ENCODE data around the gene CCN5. TPM values are rescaled to one million over a fixed set of nuclear protein-coding genes. Genes with fewer than 3 reads are reported as not detected.

CCN5 gene
- total RNA-seq, 2 experiments from 2014 or later: not detected

DNA sequence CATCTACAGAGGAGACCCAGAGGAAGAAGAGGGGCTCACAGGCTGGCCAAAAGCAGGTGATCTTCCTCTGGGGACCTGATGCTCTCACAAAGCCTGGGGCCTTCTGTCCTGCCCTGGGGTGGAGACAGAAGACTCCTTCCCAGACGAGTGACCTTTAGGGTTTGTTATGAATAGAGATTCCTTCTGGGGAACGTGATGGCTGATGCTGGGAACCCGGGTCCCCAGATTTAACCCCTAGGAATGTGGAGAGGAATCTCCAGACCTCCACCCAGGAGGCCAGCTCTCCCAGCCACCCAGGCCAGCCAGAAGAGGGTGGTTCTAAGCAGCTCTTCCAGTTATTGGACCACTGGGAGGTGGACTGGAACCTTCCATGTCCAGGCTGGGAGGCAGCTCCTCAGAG, 16.8 kb upstream of the CCN5 start:
- no peaks in the 10 kb centered on the region for H3K27me3 Mint-ChIP-seq
- ChIA-PET CTCF (no interaction called here), POLR2A (no interaction called here)
- H3K36me3 Mint-ChIP-seq (ENCODE audit: low read depth): no peaks in the 10 kb centered on the region
- H3K27ac Mint-ChIP-seq: no peak overlapping the region
- no peaks in the 10 kb centered on the region for H3K9me3 Mint-ChIP-seq
- no peak for DNase-seq
- H3K4me1 Mint-ChIP-seq: peaks cover 3% of the 10 kb centered on the region
- H3K4me3 Mint-ChIP-seq: no peak overlapping the region

GRCh38 chr20:44700306-44700705, 14.9 kb upstream of the CCN5 start:
- no peaks in the 10 kb centered on the region for H3K36me3 Mint-ChIP-seq (ENCODE audit: low read depth)
- POLR2A ChIA-PET: interaction anchor here (1.0 kb wide), 1 partner anchor 133 kb away, joined by 3 read pairs; no protein-coding TSS in a partner anchor
- H3K9me3 Mint-ChIP-seq: no peaks in the 10 kb centered on the region
- no peaks in the 10 kb centered on the region for H3K27me3 Mint-ChIP-seq
- DNase-seq: no peak
- H3K4me3 Mint-ChIP-seq: no peak overlapping the region
- CTCF ChIA-PET: interaction anchor here (1.3 kb wide), 1 partner anchor 15 kb away, joined by 5 read pairs; no protein-coding TSS in a partner anchor
- H3K27ac Mint-ChIP-seq: no peak overlapping the region
- H3K4me1 Mint-ChIP-seq: peaks cover 1% of the 10 kb centered on the region

DNA sequence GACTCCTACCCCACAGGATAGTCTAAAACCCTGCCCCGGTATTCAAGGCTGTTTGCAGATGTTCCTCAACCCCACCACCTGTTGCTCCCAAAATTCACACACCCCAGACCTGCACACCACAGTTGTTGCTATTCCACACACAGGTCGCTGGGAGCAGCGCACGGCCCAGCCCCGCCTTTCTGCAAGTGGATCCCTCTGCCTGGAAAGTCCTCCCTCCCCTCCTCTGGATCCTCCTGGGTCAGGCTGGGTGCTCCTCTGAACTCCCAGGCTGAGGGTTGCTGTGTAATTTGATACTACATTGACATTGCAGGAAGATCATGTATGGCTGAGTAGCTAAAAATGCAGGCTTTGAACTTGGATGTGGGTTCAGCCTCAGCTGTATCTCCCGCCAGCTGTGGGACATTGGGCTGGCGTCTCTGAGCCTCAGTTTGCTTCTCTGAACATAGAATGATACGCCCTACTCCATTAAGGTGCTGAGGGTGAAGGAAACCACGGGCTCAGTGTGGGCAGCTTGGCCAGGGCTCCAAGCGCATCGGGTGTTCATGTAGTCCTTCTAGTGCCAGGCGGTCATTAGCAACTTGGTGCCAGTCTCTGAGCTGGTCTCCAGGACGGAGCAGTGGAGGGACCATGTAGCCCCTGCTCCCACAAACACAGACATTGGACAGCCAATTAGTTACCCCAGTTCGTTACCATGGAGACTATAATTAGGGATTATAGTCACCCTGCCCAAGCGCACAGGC, 13.9 kb upstream of the CCN5 start:
- Mint-ChIP-seq H3K9me3 (no peaks in the 10 kb centered on the region), H3K27me3 (no peaks in the 10 kb centered on the region), H3K27ac (no peak overlapping the region), H3K36me3 (ENCODE audit: low read depth) (no peaks in the 10 kb centered on the region), H3K4me3 (no peak overlapping the region), H3K4me1 (no peaks in the 10 kb centered on the region)
- ChIA-PET POLR2A (interaction anchor here (1.0 kb wide), 1 partner anchor 132 kb away, joined by 3 read pairs; no protein-coding TSS in a partner anchor), CTCF (interaction anchor here (1.3 kb wide), 1 partner anchor 16 kb away, joined by 5 read pairs; no protein-coding TSS in a partner anchor)
- DNase-seq: no peak

GRCh38 chr20:44701858-44702256, 13.3 kb upstream of the CCN5 start:
- H3K9me3 Mint-ChIP-seq: no peaks in the 10 kb centered on the region
- ChIA-PET CTCF (no interaction called here), POLR2A (no interaction called here)
- no peak overlapping the region for H3K4me3 Mint-ChIP-seq
- H3K27ac Mint-ChIP-seq: no peak overlapping the region
- no peaks in the 10 kb centered on the region for H3K36me3 Mint-ChIP-seq (ENCODE audit: low read depth)
- H3K4me1 Mint-ChIP-seq: no peaks in the 10 kb centered on the region
- DNase-seq: no peak
- no peaks in the 10 kb centered on the region for H3K27me3 Mint-ChIP-seq

- DNase-seq: no peak
- no peaks in the 10 kb centered on the region for H3K27me3 Mint-ChIP-seq
- ChIA-PET CTCF (no interaction called here), POLR2A (no interaction called here)
- no peaks in the 10 kb centered on the region for H3K4me1 Mint-ChIP-seq
- no peak overlapping the region for H3K4me3 Mint-ChIP-seq
- no peaks in the 10 kb centered on the region for H3K36me3 Mint-ChIP-seq (ENCODE audit: low read depth)
- no peaks in the 10 kb centered on the region for H3K9me3 Mint-ChIP-seq
- no peak overlapping the region for H3K27ac Mint-ChIP-seq
Measured at GRCh38 chr20:44702776-44703175, 12.4 kb upstream of the CCN5 start.

- H3K4me1 Mint-ChIP-seq: no peaks in the 10 kb centered on the region
- ChIA-PET POLR2A (no interaction called here), CTCF (no interaction called here)
- H3K9me3 Mint-ChIP-seq: no peaks in the 10 kb centered on the region
- H3K36me3 Mint-ChIP-seq (ENCODE audit: low read depth): no peaks in the 10 kb centered on the region
- no peak for DNase-seq
- H3K4me3 Mint-ChIP-seq: no peak overlapping the region
- no peaks in the 10 kb centered on the region for H3K27me3 Mint-ChIP-seq
- H3K27ac Mint-ChIP-seq: no peak overlapping the region
Measured at GRCh38 chr20:44703183-44703925, 11.8 kb upstream of the CCN5 start.

GRCh38 chr20:44703956-44704488, 11.1 kb upstream of the CCN5 start:
- Mint-ChIP-seq H3K4me3 (no peak overlapping the region), H3K27me3 (no peaks in the 10 kb centered on the region), H3K27ac (no peak overlapping the region), H3K9me3 (no peaks in the 10 kb centered on the region), H3K4me1 (no peaks in the 10 kb centered on the region), H3K36me3 (ENCODE audit: low read depth) (no peaks in the 10 kb centered on the region)
- DNase-seq: no peak
- ChIA-PET POLR2A (no interaction called here), CTCF (no interaction called here)

- Mint-ChIP-seq H3K4me3 (no peak overlapping the region), H3K9me3 (no peaks in the 10 kb centered on the region), H3K4me1 (no peaks in the 10 kb centered on the region), H3K27me3 (no peaks in the 10 kb centered on the region), H3K36me3 (ENCODE audit: low read depth) (no peaks in the 10 kb centered on the region), H3K27ac (no peak overlapping the region)
- ChIA-PET CTCF (interaction anchor here (1.3 kb wide), 1 partner anchor 20 kb away, joined by 3 read pairs; no protein-coding TSS in a partner anchor), POLR2A (no interaction called here)
- no peak for DNase-seq
Measured at GRCh38 chr20:44704551-44704971, 10.6 kb upstream of the CCN5 start.

DNA sequence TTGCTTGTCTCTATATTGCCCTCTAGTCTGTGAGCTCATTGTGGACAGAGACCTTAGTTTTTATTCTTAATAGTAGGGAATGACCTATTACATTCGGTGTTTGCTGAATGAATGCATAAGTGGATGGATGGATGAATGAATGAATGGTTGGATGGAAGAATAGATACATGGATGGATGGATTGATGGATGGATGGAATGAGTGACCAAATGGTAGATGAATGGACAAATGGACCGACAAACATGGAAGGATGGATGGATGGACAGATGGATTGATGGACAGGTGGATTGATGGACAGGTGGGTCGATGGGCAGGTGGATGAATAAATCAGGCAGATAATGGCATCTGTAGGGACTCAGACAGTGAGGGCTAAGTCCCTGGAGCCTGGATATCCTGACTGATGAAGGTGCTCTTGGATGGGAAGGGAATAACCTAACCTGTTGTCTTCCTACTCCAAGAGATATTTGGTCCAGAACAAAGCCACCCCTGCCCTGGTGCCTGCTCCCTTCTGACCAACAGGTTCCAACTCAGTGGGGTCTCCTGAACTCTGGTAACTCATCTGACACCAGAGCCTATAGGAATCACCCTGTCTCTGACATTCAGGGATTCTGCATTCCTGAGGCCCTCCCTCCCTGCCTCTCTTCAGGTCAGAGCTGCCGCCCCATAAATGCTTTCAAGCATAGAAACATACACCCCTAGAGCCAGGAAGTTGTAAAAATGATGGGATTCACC, 9.6 kb upstream of the CCN5 start:
- CTCF ChIA-PET: interaction anchor here (1.3 to 1.5 kb wide), 2 partner anchors 9 to 21 kb away, joined by 3 read pairs; no protein-coding TSS in a partner anchor
- DNase-seq: no peak
- H3K36me3 Mint-ChIP-seq (ENCODE audit: low read depth): no peaks in the 10 kb centered on the region
- POLR2A ChIA-PET: interaction anchor here (1.1 kb wide), 1 partner anchor 61 kb away, joined by 3 read pairs; no protein-coding TSS in a partner anchor
- no peak overlapping the region for H3K27ac Mint-ChIP-seq
- H3K27me3 Mint-ChIP-seq: no peaks in the 10 kb centered on the region
- no peaks in the 10 kb centered on the region for H3K9me3 Mint-ChIP-seq
- no peak overlapping the region for H3K4me3 Mint-ChIP-seq
- no peaks in the 10 kb centered on the region for H3K4me1 Mint-ChIP-seq

DNA sequence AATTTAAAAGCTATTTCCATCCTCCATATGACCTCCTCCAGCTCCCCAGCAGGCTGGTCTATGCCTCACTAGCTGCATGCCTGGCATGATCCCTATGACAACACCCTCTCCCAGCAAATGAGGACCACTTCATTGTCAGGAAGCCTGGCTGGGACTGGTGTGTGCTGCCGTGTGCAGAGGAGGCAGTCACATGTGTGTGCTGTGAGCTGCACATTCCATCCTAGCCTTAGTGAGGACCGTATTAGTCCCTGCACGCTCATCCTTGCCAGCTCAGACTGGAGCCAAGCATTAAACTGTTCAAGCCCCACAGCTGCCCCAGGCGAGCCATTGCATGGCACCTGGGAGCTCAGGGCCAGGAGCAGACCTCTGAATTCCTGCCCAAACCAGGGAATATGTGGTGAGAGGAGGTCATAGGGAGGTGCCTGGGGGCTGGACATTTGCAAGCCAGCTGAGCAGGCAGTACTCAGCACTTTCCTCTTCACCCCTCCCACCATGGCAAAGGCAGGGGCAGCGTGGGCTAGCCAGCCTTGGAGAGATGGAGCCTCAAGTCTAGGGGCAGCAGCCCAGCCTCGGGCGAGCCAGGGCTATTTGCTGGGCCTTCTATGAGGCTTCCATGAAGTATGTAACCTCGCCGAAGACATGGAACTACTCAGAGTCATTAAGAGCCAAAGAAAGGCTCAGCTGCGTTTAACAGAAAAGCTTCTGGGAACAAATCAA, 8.7 kb upstream of the CCN5 start:
- no peak for DNase-seq
- POLR2A ChIA-PET: interaction anchor here (0.7 to 1.1 kb wide), 2 partner anchors 11 to 62 kb away, joined by 3 read pairs; no protein-coding TSS in a partner anchor
- Mint-ChIP-seq H3K27ac (no peak overlapping the region), H3K4me1 (no peaks in the 10 kb centered on the region), H3K4me3 (no peak overlapping the region), H3K36me3 (ENCODE audit: low read depth) (no peaks in the 10 kb centered on the region), H3K27me3 (peaks cover under 1% of the 10 kb centered on the region), H3K9me3 (no peaks in the 10 kb centered on the region)
- CTCF ChIA-PET: interaction anchor here (1.5 kb wide), 1 partner anchor 10 kb away, joined by 3 read pairs; no protein-coding TSS in a partner anchor

GRCh38 chr20:44707018-44707579, 8.1 kb upstream of the CCN5 start:
- no peaks in the 10 kb centered on the region for H3K4me1 Mint-ChIP-seq
- CTCF ChIA-PET: no interaction called here
- DNase-seq: no peak

DNA sequence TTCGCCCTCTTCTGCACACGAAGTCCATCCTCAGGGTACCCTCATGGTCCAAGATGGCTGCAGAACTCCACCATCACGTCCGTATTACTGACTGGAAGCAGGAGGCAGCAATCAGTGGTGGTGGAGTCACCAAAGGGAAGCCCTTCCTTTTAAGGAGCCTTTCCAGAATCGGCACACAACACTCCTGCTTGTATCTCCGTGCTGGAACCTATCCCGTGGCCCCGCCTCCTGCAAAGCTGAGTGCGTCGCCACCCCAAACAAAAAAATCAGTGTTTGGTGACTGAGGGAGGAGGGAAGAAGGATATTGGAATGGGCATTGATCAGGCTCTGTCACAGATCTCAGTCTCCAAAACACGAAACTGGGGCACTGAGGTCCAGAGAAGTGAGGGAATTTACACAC, 5.8 kb upstream of the CCN5 start:
- ChIA-PET CTCF (no interaction called here), POLR2A (no interaction called here)
- Mint-ChIP-seq H3K4me1 (no peaks in the 10 kb centered on the region), H3K36me3 (ENCODE audit: low read depth) (no peaks in the 10 kb centered on the region), H3K27ac (no peak overlapping the region), H3K4me3 (no peak overlapping the region), H3K27me3 (peaks cover 4% of the 10 kb centered on the region), H3K9me3 (no peaks in the 10 kb centered on the region)
- DNase-seq: no peak

More at GRCh38 chr20:44707018-44707579, 8.1 kb upstream of the CCN5 start:
- POLR2A ChIA-PET: interaction anchor here (0.7 kb wide), 1 partner anchor 12 kb away, joined by 3 read pairs; no protein-coding TSS in a partner anchor
- Mint-ChIP-seq H3K27ac (no peak overlapping the region), H3K27me3 (peaks cover 4% of the 10 kb centered on the region), H3K9me3 (no peaks in the 10 kb centered on the region), H3K36me3 (ENCODE audit: low read depth) (no peaks in the 10 kb centered on the region), H3K4me3 (no peak overlapping the region)

Data from activated CD4-positive, alpha-beta memory T cell treated with anti-CD3 and anti-CD28 coated beads, Interleukin-2, amount 10 ng/mL, durations not matched to agents 7 days and 5 days (primary cell).